ENCODE data around the gene GAPDHS.

- TF ChIP-seq CTCF (IDR thresholded peaks at IDR 0.05) = no peak
- TF ChIP-seq POLR2AphosphoS5 (IDR thresholded peaks at IDR 0.05) = no peak
These were observed 29.5 kb downstream of the GAPDHS start for GRCh38 chr19:35562776-35563175.
